ENCODE measurements around the gene SCD5. TPM values are rescaled to one million over a fixed set of nuclear protein-coding genes. Genes with fewer than 3 reads are reported as not detected.

The SCD5 gene
- total RNA-seq, 1 donor from 2014 or later, result 33.6 TPM

DNA sequence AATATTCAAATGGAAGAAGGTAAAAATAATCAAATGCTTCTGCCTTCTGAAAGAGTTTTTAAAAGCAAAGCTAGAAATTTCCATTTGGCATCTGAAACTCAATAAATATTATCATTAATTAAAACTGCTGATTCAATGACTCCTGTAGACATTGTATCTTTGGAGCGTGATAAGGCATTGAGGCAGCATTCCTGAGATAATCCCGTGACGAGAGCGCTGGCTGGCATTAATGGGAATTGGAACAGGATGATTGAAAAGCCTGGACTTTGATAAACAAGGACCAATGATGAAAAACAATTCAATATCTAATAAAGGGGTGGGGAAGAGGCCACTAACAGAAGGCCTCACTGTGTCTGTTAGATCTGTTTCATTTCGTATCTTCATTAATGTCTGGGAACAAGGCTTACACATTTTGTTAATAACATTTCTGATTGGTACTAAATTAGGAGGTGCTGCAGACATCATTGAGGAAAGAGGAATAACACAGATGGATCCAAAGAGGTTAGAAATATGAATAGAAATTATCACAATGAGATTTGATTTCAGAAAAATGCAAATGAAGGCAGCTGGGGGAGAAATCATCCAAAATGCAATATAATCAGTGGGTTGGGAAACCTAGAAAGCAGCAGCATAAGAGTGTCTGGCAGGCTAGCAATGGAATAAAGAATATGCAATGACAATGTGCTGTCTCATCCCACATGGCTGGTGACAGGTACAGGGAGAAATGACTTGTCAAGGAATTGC is 102.3 kb downstream of the SCD5 start:
- no peak for DNase-seq (ENCODE audit: low read depth)

DNA sequence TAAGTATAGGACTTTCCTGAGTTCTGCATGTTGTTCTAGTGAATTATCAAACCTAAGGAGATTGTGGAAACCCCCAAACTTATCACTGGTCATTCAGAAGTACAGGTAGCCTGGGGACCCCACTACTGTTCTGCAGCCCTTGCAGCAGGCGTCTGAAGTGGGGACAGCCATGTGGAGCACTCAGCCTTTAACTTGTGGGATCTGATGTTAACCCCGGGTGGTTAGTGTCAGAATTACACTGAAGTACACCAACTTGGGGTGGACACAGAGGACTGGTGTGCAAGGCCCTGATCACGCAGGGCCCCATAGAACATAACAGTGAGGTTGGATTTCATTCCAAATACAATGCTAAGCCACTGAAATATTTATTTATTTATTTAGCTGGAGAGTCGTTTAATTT is 103.7 kb downstream of the SCD5 start:
- no peak for DNase-seq (ENCODE audit: low read depth)

DNA sequence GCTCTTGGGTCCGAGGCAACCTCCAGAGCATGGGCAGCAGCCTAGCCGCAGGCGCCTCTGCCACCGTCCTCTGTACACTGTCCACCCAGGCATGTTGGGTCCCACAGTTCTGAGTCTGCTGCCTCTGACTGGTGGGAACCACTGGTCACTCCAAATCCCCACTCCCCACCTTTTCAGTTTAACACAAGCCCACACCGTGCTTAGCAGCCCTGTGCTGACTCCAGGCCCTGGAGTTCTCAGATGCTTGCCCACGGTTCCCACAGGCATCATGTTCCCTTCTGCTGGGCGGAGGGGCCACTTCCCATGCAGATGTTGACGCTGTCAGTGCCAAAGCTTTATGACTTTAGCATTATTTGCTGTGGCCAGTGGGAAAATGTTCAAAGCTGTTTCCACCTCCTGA is 104.5 kb downstream of the SCD5 start:
- DNase-seq (ENCODE audit: low read depth), result peak; percentile 62

DNA sequence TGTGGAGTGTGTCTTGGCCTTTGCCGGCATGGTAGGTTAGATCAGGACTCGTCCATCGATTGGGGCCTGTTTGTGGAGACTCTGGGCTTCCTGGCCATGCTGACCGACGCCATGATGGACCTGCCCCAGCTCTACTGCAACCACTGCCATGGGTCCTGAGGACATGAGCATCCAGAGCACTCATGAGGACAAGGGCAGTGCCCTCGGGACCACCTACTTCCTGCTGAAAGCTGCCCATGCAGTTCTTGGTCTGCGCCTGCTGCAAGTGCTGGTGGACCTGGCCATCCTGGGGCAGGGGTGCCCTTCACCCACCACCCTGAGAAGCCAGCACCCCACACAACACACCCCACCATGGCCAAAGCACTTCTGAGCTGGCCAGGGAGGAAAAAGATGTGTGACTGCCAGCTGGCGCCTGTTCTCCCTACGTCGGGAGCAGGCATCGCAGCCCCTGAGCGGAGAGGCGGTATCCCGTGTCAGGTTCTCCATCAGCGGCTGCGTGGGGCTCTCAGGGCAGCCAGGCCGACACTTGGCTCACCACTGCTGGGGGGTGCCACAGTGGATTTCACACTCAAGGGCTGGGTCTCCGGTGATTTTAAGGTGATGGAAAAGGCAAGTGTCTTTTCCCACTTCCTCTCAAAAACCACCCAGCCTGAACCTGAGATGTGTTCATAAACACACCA is 106.4 kb downstream of the SCD5 start:
- DNase-seq (ENCODE audit: low read depth), result no peak

DNA sequence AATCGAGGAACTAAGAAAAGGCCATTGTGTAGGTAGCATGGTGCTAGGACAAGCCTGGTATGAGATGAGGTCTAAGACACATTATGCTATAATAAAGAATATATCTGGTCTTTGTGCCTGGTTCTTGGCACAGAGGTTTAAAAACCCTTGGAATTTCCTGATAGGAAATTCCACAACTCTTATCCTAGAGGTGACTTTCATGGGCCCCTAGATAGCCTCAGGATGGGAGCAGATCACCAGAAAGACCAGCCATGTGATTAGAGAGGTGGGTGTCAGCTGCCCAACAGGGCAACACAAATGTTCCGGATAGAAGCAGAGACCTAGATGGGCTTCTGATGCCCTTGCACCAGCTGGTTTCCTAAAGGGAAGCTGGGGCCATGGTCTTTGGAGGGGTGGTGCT is 107.2 kb downstream of the SCD5 start:
- no peak for DNase-seq (ENCODE audit: low read depth)

DNA sequence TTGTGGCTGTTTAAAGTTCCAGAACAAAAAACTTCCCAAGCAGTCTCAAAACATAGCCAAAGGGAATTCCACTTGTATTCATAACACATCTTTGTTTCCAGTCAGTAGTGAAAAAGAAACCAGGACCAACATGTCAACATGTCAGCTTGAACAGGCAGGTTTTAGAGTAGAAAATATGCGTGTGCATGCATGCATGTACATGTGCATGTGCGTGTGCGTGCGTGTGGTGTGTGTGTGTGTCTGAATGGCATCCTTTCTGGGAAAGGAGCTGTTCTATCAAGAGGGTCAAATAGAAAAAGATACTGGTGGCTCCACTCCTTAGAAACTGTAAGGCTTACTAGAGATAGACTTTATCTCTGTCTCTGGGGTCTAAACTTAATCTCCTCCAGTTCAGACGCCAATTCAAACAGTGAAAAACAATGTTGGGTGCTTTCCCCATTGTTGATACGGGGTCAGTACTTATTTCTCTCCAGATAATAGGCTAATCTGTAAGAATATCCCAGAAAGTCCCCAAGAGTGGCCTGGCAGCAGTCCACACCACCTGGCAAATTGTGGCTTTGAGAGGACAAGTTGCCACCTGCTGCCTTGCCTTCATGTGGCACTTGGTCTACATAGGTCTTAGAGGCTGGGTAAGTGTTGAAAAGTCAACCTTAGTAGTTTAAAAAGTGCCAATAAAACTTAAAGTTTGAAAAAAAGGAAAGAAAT is 110.4 kb downstream of the SCD5 start:
- peak; percentile 80 for DNase-seq (ENCODE audit: low read depth)

DNA sequence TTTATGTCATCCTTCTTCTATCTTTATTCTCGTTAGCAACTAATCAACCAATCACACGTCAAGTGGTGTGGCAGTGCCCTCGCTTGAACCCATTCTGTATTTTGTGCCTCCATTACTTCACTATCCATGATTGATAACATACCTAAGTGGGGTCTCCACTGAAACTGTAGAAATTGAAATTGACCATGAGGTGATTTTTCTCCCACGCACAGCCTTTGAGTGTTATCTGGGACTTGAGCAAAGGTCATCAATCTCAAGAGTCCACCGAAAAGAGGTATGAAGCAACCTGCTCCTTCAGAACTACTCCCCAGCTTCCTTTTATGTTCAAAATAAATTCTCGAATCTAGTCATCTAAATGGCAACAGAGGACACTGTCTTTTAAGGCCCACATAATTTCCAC is 111.1 kb downstream of the SCD5 start:
- no peak for DNase-seq (ENCODE audit: low read depth)

DNA sequence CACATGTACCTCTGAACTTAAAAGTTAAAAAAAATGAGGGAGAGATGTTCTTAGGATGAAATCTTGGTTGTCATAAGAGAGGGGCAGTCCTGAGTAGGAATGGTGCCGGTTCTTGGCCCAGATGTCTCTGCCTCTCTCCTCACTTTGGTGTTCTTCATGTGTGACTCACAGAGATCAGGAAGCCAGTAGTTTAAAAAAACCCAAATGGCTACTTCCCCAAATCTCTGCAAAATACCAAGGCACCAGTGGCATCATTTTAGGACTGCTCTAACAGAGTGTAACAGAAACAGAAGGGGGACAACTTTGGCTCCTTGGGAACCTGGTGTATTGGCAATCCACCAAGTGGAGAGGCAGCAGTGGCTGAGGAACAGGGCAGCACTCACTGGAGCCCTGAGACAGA is 116.8 kb downstream of the SCD5 start:
- peak; percentile 24 for DNase-seq (ENCODE audit: low read depth)

DNA sequence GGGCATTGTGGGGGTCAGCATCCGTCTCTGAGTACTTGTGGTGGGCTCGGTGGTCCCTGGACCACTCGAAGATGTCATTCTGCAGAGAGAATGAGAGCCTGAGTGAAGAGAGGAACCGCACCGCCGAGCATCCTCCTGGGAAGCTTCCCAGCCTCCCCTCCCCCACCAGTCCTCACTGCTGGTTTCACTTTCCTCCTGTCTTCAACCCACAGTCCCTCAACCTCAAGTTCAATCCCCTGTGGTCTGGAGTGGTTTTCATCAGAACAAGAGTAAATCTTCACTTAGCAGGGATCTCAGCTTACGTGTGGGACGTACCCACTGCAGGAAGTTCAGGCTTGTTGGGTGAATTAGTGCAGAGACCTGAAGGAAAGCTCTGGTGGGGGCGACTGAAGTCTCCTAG is 117.8 kb downstream of the SCD5 start:
- peak; percentile 40 for DNase-seq (ENCODE audit: low read depth)

DNA sequence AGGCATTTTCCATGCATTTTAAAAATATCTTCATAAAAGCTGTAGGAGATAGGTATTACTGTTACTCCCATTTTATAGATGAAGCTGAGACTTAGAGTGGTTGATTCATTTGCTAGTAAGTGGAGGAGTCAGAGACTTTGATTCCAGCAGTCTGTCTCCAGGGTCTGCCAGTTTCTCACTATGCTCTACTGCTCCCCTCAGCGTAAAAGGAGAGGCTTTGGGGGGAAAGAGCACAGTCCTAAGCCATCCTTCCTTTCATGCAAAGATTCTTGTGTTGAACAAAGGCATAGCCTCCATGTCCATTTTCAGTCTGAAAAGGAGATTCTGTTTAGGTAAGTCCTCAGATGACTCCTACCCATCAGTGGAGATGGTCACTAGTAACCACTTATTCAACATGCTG is 119.1 kb downstream of the SCD5 start:
- DNase-seq (ENCODE audit: low read depth), result no peak

DNA sequence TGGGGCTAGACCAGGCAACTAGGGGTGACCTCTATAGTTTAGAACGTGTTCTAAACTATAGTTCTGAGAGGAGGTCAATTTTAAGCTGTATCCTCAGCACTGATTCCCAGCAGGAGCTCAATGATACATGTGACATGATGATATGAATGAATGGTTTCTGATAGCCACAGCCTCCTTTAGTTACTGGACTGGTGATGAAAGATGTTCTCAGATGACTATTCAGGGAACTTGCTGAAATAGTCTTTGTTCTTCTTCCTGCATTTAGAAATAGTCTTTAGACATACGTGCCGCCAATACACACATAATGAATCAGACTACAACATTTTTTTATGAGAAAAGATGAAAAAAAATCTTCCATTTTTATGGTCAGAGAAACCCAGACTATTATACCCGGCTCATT is 120.5 kb downstream of the SCD5 start:
- no peak for DNase-seq (ENCODE audit: low read depth)

DNA sequence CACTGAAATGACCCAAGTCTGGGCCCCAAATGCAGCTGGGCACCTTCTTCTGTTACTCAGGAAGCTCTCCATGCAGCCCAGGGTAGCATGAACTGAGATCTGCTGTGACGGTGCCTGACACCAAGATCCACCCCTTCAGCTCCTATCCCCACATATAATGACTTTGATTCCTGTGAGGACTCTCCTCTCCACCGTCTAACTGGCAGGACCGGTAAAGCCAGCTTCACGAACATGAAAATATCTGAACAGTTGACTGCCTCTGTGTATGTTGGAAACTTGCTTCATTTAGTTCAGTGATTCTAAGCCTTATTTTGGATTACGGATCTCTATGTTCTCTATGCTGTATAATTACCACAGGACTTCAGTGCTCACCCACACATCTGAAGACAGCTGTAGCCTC is 121.3 kb downstream of the SCD5 start:
- DNase-seq (ENCODE audit: low read depth), result peak; percentile 11

DNA sequence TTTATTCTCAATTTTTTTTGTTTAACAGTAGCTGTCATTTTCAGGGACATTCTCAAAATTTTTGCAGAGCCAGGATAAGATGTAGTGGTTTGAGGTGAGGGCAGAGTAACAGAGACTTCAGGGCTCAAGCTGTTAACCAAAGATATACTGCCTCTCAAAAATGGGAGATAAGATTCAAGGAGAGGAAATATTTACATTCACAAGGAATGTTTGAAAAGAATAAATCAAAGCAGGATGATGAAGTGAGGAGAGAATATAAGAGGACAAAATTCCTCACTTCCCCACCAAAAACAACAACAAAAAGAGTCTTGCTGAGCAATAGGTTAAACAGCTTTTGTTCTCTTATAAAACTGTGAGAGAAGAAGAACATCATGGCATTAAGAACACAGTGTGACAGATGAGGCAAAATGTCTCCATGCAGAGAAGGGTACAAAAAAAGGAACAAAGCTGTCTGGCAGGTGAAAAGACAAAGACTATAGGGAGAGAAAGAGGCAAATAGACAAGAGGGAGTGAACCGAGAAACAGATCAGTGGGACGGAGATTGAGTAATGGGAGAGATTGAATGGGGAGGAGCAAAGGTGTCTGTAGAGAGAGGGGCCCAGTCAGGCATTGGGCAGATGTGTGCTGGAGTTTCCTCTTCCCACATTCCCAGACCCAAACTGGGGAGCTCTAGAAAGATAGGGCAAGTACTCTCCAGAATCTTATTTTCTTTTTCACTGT is 130.7 kb downstream of the SCD5 start:
- DNase-seq (ENCODE audit: low read depth), result peak; percentile 19

DNA sequence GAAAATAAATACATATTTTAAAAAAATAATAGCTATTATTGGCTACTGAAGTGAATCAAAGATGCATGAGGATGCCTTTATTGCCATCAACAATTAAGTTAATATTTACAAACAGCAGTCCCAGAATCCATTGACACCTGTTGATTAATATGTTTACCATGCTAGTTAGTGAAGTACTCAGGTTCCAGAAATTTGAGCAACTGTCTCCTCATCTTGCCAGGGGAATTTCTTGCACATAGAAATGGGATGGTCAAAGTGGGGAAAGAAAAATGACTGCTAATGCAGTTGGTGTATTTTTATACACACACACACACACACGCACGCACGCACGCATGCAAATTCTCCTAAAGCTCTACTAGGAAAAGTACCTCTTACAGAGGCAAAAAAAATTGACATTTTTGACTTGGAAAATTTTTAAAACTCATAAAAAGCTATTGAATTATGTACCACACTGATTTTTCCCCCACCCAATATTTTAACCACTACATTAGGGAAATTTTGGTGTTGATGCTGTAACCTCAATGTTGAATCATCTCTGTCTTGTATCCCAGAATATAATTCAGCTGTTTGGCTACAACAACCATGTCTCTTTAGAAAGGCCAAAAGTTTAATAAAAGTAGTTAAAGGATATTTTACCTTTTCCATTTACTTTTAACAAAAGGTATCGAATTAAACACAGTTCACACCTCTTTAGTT is 131.5 kb downstream of the SCD5 start:
- DNase-seq (ENCODE audit: low read depth), result peak; percentile 65

DNA sequence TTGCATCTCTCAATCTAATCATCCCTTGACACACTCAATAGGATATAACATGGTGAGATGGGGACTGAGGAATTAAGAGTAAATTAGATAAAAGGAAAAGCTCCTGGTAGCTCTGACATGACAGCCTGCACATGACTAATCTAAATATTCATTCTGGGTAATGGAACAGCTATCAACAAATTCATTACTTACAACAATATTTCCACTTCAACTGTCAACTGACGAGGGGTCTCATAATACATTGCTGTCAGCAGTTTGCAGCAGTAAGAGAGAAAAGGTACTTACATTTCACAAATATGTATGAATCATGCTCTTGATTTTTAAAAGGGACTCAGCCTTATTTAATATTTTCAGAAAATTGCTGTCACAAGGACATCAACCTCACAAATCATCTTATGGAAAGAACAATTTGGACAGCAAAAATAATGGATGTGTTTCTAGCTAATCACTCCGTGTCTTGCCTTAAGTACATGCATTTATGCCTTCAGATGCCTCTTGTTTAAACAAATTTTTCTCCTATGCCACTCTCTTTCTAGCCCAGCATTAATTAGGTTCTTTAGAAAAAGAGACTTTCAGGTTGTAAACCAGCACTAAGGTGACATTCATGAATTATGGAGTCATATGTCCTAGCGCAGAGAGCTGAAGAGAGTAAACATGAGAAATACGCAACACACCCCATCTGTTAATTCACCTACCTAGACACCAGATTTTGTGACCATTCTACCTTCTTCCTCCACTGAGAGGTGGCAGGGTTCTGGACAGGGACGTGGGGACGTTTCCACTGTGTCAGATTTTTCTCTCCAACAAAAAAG is 137.2 kb downstream of the SCD5 start:
- DNase-seq (ENCODE audit: low read depth), result no peak

DNA sequence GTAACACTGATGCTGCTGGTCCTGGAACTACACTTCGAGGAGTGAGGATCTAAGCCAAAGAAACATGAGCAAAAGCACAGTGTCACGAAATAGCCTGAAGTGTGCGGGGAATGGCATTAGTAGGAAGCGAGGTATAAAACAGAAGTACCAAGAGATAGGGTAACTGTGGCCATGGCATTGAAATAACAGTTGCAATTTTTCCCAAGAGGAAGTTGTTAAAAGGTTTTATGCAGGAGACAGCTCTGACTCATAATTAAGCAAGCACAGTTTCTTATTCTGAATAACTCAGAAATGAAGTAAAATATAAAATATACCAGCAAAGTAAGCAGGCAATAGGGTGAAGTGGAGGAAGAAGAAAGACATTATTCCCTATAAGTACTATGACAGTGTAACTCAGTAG is 146.5 kb downstream of the SCD5 start:
- DNase-seq (ENCODE audit: low read depth), result no peak

DNA sequence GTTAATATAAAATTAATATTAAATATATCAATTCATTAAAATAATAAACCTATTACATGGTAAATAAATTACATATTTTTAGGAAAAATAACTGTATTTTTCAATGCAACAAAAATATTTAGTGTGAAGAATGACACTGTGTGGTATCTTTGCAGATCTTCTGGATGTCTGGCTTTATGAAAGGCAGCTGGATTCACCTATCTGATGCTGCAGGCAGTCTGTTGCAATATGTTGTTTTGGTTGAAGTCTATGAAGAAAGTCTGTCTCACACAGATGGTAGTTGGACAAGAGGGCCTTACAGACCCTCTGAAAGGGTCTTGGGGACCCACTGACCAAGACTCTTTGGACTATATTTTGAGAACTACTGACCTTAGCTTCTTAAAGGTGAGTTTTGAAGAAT is 147.7 kb downstream of the SCD5 start:
- no peak for DNase-seq (ENCODE audit: low read depth)

DNA sequence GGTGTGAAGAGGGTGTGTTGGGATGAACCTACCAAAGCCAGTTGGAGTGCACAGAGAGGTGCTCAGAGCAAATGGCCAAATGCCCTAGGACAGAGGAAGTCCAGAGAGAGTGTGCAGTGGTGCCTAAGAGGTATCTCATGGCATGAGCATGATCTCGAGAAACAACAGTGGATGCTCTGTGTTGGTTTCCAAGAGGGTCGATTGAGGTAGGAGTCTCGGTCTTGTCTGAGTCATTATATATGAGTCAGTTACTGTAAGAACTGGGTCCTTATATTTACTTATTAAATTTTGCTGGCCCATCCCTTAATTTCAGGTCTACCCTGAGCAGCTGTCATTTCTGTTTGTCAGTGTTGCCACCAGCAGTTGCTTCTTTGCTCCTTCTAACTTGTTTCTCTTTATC is 150.2 kb downstream of the SCD5 start:
- no peak for DNase-seq (ENCODE audit: low read depth)

DNA sequence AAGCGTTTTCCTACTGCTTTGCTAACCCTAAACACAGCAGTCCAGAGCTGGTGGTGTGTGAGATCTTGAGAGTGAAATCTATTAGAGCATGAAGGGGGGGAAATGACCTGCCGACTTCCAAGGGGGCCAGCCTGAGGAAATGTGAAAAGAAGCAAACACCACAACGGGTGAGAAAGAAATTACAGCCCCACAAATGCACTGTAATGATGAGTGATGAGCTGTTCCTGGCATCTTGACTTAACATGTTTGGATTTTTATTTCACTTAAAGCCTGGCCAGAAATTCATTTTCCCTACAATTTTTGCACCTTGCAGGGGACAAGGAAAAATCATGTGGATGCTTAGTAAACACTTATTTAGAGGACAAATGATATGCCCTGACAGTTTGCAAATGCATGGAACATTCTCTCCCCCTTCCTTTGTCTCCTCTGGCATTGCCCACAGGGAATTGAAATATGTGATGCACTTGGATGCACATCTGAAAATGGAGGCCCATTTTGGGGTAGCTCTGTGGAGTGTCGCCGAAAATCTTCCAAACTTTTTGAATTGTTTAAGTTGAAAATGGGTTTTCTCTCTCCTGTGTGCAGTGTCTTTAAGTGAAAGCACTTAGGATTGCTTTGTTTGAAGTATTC is 152.5 kb downstream of the SCD5 start:
- DNase-seq (ENCODE audit: low read depth), result no peak

DNA sequence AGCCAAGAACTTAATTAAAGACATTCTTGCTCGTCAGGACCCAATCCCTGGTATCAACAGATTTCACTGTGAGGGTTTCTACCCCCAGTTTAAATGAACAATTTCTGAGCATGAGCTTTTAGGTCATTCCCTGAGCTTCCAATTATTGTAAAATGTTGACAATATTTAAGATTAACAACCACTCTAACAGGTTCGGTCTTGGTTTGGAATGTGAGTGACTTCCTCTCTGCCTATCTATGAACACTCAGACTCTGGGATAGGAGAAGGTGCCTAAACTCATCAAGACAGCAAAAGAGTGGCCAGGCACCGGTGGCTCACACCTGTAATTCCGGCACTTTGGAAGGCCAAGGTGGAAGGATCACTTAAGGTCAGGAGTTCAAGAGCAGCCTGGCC is 153.9 kb downstream of the SCD5 start:
- DNase-seq (ENCODE audit: low read depth), result no peak

Data from myocyte (in vitro differentiated cells).